T-helper 22 cell (primary cell): ENCODE results near the gene SPATA19.
"Not testable (repeated sequence)": the region's sequence is repeated elsewhere in the genome, so short reads cannot be mapped to it uniquely, and the experiment has no call there.

Experiments used
- DNase-seq: peaks from one replicate; pipeline ENCODE4 v3.0.0-alpha.2; 2020; ENCODE audit warnings: low read depth

The SPATA19 gene, protein sequence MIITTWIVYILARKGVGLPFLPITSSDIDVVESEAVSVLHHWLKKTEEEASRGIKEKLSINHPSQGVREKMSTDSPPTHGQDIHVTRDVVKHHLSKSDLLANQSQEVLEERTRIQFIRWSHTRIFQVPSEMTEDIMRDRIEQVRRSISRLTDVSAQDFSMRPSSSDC

DNA sequence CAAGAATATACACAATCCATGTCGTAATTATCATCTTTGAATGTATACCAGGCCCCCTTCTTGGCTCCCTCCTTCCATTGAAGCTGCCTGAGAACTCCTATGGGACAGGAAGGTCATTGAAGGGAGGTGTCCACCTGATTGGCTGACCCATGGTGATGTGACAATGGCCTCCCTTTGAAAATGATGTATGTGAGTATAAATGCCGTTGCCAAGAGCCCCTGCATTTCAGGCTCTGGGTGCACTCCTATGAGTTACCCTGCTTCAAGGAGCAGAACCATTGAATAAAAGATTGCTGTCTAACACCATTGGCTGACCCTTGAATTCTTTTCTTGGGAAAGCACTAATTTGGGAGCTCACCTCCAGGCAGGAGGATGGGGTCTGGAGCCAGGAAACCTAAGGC, at the start of gene SPATA19:
Gene SPATA19, minus strand, starts transcription at position 101 of the 400 bp plus-strand sequence. Its CDS starts 67 bp downstream, at position 34.
- DNase-seq, result no peak

DNA sequence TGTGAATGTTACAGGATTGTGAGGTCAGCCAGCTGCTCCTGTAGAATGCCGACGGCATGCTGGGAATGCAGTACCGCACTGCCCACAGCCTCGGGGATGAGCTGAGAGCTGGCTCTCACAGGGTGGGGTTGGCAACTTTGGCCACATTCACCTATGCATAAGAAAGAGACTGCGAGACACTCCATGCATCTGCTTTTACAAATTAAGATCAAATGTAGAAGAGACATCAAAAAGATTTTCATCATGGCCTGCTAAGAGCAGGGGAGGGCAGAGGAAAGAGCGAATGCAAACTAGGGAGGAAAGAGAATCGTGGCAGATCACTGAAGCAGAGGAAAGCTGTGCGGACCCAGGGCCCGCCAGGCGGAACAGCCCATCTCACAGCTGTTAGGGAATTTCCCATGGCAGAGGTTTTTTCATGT, 49.8 kb upstream of the SPATA19 start:
- DNase-seq, result no peak

DNA sequence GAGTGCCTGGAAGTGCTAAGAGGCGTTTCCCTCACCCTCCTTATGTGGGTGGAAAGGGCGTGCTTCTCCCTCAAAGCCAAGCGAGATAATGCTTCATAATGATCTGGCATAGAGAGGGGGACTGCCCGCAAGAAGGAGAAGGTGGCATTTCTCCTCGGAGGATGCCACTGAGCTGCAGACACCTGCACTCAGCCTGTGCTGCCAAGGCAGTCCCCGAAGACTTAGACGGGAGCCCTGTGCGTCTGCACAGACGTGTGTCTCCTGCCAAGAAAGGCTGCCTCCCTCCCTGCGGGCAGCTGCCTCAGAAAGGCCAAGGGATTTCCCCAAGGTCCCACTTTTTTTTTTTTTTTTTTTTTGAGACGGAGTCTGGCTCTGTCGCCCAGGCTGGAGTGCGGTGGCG, 48.1 kb upstream of the SPATA19 start:
- DNase-seq, result no peak

DNA sequence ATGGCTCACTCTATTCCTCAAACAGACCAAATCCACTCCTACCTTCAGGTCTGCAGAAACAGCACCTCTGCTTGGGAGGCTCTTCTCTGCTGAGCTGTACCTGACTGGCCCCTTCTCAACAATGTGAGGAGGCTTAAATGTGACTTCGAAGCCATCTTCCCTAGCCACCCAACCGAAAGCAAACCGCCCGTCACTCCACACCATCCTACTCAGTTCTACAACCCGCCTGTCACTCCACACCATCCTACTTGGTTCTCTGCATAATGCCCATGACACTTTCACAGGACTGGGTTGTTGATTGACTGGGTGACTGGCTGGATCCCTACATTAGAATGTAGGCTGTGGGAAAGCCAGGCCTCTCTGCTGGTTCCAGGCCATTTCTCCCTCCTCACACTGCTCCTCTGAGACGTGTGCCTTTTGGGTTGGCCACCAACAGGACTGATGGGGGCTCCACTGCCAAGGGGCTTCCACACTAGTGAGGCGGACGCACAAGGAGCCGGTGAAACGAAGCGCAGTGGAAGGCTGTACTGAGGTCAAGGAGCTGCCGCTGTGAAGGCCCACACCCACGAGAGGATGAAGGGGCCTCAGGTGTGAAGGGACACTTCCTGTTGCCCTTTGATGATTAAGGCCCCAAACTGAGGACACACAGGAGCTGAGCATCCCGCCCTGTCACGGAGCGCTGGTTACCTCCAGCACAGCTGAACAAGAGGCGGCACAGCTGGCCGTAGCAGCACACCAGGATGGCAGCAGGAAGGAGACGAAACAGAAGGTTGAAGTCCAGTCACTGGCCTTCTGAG, 47.5 kb upstream of the SPATA19 start:
- no peak for DNase-seq

DNA sequence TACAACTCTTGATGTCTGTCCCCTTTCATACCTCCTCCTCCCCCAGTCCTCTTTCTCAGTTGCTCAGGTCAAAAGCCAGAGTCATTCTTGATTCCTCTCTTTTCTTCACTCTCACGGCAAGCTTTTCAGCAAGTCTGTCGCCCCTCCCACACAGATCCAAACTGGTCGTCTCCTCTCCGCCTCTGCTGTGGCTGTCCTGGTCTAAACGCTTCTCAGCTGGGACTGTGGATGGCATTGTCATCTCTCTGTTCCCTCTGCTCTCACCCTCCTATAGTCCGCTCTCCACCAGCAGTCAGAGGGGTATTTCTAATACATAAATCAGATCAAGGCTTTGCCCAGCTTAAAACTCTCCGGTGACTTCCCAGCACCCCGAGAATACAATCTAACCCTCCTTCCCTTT, 46.8 kb upstream of the SPATA19 start:
- no peak for DNase-seq

DNA sequence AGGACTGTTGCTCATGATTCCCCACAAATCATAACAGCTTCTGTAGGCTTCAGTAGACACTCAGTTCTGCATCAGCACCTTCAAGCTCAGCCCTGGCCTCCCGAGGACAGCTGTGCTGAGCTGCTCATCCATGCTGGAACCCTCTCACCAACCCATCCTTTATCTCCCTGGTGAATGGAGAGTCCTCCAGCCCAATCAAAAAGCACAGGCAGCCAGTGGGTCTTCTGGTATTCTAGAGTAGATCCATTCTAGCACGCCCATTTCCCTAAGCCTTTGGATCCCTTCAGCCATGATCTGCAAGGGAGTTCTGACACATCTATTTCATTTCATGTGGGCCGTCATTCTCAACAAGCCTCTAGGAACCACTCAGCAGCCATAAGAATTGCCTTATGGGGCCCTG, 44.6 kb upstream of the SPATA19 start:
- no peak for DNase-seq

DNA sequence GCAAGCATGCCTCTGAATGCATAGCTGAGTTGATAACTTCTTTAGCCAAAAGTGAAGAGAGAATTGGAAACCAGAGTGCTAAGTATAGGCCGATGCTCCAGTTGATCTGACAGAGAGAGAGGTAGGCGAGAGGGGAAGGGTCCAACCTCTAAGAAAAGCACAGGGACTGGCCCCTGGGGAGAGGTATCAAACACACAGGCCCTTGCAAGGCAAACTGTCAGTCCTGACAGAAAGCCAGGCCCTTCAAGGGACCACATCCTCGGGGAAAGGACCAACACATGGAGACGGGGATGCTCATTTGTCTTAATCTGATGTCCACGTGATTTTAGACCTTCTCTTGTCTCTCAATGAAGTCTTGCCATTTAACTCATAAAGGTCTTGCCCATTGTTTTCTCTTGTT, 43.9 kb upstream of the SPATA19 start:
- no peak for DNase-seq

DNA sequence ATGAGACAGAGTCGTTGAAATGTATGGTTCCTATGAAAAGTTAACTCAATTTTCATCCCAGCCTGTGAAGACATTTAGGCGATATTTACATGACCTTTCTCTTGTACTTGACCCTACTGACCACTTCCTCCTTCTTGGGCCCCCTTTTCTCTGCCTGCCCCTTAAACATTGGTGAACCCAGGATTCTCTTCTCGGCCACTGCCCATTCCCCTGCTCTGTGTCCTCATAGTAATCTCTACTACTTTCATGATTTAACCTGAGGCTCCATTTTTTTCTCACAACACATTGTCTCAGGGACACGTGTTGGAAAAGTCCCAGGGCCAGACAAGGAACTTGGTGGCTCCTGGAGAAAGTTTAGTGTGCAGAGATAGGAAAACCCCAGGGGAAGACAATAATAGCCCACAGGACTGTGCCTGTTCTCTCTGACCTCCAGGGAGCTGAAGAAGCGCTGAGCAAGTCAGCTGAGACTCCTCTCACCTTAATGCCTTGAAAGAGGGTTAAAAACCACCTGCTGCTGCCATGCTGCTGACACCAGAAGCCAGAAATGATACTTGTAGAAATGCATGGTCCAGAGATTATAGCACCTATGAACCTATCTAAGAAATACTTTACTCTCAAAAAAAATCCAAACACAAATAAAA, 42.5 kb upstream of the SPATA19 start:
- DNase-seq, result no peak

DNA sequence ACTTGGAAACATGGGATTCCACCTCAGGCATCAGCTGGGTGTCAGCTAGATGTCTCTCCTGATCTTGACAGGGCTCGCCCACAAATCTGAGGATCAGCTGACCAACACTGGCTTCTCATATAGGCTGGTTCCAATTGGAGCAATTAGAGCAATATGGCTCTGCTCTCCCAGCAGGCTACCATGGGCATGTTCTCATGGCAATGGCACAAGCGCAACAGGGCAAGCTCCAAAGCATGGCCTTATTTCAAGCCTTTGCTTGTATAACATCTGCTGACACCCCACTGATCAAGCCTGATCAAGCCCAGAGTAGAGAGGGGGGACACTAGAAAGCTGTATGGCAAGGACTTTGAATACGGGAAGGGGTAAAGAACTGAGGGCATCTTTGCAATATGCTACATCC, 40.7 kb upstream of the SPATA19 start:
- DNase-seq, result no peak

DNA sequence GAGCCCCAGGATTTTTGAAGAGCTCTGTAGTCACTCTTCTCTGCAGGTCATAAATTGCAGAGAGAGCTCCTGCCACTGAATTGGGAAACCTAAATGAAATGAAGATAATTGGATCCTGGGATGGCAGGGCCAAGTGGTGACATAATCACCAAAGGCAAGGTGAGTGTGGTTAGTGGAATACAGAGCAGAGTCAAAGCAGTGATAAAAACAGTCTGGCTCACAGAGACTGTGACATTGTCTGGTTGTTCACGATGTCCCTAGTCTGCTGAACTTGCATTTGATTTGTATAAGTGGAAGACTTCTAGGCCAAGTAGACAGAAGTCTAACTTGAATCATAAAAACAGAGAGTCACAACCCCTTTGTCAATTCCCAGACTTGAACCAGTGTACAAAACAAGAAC, 26.8 kb upstream of the SPATA19 start:
- DNase-seq, result no peak

DNA sequence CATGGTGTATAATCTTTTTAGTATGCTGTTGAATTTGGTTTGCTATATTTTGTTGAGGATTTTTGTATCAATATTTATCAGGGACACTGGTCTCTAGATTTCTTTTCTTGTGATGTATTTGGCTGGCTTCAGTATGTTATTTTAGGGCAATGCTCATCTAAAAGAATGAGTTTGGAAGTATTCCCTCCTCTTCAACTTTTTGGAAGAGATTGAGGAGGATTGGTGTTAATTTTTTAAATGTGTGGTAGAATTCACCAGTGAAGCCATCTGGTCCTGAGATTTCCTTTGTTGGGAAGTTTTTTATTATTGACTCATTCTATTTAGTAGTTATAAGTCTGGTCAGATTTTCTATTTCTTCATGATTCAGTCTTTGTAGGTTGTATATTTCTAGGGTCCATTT, 22.1 kb upstream of the SPATA19 start:
- no peak for DNase-seq

DNA sequence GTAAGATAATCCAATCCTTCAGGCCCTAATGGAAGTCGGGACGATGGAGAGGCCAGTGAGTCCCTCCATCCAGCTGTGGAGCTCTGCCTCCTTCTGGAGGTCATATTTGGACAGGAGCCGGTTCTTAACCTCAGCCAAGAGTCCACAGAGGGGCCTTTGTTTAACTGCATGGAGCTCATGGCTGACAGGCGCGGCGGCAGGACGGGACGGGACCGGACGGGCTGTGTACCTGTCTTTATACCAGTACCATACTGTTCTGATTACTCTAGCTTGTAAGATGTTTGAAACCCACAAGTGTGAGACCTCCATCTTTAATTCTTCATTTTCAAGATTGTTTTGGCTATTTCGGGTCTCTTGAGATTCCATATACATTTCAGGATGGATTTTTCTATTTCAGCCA, 20.2 kb upstream of the SPATA19 start:
- DNase-seq, result no peak

DNA sequence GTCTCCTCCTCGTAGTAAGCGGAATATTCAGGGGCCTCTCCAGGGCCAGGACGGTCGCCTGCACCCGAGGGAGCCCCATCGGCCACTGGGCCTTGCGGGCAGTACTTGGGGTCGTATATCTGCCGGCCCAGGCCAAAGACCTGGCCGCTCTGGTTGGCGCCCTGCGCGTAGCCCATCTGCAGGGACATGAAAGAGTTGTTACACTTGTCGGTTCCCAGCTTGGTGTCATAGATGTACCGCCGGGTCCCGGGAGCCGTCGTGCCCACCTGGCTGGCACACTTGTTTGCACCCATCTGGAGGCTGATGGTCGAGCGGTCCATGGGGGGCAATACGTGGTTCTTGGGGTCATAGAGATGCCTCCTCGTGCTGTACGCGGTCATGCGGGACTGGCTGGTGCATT, 19.4 kb upstream of the SPATA19 start:
- no peak for DNase-seq

DNA sequence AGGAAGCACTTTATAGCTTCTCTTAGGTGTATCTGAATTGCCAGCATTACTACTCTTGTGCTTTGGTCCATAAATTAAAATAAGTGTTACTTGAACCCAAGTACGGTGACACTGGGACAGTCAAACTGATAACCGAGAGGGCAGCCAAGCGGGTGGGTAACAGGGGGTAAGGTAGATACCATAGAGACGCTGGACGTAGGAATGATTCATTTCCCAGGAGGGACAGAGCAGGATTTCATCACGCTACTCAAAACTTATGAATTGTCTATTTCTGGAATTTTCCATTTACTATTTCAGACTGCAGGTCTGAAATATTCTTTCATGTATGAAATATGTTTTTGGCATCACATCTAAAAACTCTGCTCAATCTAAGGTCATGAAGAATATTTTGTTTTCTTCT, 14.8 kb upstream of the SPATA19 start:
- no peak for DNase-seq

DNA sequence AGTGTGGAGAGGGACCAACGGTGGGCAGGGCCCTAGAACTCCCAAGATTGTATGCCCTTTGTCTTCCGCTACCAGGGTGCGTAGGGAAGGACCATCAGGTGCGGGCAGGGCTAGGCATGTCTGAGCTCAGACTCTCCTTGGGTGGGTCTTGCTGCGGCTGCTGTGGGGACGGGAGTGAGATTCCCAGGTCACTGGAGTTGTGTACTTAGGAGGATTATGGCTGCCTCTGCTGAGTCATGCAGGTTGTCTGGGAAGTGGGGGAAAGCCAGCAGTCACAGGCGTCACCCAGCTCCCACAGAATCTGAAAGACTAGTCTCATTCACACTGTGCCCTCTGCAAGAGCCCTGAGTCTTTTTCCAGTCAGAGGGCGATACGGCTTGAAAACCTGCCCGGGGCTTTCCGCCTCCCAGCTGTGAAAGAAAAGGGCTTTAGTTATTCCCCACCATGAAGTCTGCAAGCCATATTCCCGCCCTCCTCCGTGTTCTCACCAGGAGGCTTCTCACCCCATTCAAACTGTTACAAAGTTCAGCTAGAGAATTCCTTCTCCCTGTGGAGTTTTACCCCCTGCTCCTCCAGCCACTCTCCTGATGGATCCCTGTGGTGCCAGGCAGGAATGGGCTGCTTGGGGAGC, 9.1 kb upstream of the SPATA19 start:
- not testable (repeated sequence) for DNase-seq

DNA sequence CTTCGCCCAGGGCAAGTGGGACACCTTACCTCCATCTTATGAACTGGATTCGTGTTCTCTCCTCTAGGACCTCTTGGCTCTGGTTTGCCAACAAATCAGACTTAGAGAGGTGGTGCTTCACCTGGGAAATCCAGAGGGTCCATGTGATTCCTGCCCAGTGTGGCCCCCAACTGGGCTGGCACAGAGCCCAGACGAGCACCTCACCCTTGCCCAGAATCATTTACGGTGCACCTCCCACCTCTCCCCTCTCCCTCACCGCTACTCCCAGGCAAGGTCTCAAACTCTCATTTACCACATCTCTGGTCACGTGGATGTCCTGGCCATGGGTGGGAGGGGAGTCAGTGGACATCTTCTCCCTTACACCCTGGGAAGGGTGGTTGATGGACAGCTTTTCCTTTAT, 1.1 kb downstream of the SPATA19 start:
- DNase-seq, result no peak

DNA sequence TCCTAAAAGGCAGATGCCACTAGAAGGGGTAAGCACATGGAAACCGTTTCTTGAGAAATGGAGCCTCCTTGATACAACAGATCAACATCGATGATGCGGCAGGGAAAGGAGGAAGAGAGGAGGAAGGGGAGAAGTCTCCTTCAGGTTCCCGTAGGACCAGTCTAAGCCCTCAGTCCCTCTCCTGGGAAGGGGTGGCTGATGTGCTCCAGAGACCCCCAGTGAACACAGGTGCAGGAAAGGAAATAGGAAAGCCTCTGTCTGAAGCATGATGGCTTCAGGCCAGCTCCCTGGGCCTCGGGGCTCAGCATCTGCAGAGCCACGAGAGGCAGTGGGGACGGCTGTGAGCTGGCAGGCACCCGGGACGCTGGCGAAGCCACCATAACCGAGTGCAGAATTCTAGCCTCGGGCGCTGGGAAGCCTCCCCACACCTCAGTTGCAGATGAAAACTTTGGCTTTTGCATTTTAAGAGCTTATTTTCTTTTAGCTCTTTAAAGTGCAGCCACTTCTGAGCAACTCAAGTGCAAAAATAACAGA, 1.8 kb downstream of the SPATA19 start:
- DNase-seq, result no peak

DNA sequence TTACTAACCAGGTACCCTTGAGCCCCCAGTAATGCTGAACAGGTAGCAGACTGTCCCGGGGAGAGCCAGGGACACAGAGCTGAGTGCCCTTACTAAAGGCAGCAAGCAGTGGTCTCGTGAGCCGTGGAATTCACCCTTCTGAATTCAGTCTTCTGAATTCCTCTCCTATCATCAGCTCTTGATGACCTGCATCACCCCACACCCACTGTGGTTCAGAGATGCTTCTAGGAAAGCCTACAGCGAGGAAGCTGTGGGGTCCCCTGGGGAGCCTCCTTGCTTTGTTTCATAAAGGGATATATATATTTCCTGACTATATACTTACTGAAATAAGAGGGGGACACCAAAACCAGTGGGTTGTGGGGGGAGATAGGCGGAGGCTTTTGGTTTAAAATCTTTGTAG, 2.6 kb downstream of the SPATA19 start:
- DNase-seq, result no peak

DNA sequence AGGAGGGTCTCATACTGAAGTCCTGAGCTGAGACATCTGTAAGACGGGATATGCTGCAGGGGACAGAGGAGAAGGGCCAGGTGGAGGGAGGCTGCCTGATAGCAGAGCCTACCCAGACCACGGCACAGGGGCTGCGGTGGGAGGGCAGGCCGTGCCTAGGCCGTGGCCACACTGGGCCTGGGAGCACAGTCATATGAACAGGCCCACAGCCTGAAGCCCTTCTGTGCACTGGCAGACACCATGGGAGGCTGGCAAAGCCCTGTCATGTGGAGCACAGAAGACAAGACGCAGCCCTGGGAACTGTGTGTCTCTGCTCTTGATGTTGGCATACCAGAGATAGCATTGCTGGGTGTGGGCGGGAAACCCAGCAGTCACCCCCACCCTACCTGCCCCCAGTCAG, 3.3 kb downstream of the SPATA19 start:
- DNase-seq, result no peak

DNA sequence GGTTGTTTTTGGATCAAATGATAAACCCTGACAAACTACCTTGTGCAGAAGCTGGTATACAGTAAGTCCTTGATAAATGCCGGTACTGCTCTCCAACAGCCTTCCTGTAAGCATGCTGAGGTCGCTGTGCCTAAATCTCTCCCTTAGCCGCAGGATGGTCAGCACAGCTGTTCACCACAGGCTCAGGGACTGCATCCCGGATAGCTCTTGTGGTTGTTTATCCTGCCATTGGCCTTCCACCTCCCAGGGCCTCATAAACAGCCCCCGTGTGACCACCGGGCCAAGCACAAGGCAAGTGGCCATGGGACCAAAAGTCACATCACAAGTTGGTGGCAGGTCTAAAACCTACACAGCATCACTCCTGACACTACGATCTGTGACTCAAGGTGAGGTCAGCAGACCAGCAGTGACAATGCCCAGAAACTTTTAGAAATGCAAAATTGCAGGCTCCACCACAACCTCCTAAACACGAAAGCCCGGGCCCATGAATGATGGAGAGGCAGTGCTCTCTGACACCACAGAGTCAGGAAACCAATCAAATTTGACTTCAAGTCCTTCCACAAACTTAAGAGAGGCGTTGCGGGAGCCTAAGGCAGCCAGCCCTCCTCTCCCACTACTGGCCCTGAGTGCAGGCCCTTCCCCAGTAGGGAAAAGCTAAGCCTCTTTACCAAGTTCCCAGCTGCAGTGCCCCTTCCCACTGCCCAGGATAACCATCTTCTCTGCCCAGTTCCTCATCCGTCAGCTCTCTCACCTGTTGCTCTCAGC, 3.9 kb downstream of the SPATA19 start:
- DNase-seq, result no peak

DNA sequence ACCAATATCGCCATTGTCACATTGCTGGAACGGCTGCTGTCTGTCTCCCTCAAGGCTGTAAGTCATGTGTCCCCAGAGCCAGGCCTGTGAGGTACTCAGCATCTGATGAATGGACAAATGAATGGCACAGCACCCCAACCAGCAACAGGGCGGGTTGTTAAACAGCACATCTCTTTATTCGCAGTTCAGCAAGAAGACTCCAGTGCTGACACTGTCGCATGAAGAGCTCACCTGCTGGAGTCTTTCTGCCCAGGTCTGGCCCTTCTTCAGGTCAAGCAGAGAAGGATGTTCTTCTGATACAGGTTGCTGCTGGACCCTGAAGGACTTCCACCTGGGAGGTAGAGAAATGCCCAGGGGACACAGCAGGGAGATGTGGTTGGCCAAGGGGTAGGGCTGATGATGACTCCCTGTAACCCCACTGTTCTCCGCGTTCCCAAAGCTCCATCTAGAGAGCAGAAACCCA, 4.8 kb downstream of the SPATA19 start:
- no peak for DNase-seq
